ENCODE results near the gene HOMER3.

HOMER3 gene

DNA sequence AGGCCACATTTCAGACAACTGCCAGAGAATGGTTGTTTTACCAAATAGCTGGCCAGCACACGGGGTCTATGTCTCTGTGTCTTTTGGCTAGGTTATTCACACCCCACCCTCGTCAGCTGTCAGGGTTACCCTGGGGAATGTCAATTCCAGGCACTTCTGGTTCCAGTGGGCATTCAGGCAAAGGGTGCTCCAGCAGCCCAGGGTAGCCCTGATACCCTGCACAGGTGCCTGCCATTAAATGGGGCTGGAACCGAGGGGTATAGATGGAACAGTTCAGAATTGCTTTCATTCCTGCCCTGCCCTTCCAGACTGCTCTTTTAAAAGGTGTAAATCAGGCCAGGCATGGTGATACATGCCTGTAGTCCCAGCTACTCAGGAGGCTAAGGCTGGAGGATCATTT lies 43.2 kb upstream of the HOMER3 start:
- Histone ChIP-seq H3K4me3 (ENCODE audit: low read depth, low read length) (no peak overlapping the region), H3K27ac (ENCODE audit: extremely low read depth, low read depth, low read length) (no peak overlapping the region), H3K36me3 (ENCODE audit: control insufficient read depth in 2 of 2, insufficient read depth in 1 of 2, low read length in 2 of 2) (no peaks in the 10 kb centered on the region), H3K9me3 (ENCODE audit: control insufficient read depth, insufficient read depth, low read depth, low read length) (no peaks in the 10 kb centered on the region), H3K4me1 (ENCODE audit: control insufficient read depth, insufficient read depth, low read length) (no peaks in the 10 kb centered on the region)
- ChIA-PET CTCF (interaction anchor here (0.7 to 1.4 kb wide), 3 partner anchors 68 to 534 kb away, joined by 3 to 5 read pairs (median 3); no protein-coding TSS in a partner anchor), POLR2A (no interaction called here)
- no peak for TF ChIP-seq ZNF777 (tag by site-specific recombination; IDR thresholded peaks at IDR 0.05; ENCODE audit: borderline replicate concordance)
- TF ChIP-seq, protein P1, sequence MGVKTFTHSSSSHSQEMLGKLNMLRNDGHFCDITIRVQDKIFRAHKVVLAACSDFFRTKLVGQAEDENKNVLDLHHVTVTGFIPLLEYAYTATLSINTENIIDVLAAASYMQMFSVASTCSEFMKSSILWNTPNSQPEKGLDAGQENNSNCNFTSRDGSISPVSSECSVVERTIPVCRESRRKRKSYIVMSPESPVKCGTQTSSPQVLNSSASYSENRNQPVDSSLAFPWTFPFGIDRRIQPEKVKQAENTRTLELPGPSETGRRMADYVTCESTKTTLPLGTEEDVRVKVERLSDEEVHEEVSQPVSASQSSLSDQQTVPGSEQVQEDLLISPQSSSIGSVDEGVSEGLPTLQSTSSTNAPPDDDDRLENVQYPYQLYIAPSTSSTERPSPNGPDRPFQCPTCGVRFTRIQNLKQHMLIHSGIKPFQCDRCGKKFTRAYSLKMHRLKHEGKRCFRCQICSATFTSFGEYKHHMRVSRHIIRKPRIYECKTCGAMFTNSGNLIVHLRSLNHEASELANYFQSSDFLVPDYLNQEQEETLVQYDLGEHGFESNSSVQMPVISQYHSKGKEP (tag by site-specific recombination; IDR thresholded peaks at IDR 0.05), result no peak
- no peak for TF ChIP-seq ZNF114 (tag by site-specific recombination; IDR thresholded peaks at IDR 0.05)
- TF ChIP-seq ZNF140 (tag by site-specific recombination; IDR thresholded peaks at IDR 0.05), result no peak
- TF ChIP-seq, protein P2, sequence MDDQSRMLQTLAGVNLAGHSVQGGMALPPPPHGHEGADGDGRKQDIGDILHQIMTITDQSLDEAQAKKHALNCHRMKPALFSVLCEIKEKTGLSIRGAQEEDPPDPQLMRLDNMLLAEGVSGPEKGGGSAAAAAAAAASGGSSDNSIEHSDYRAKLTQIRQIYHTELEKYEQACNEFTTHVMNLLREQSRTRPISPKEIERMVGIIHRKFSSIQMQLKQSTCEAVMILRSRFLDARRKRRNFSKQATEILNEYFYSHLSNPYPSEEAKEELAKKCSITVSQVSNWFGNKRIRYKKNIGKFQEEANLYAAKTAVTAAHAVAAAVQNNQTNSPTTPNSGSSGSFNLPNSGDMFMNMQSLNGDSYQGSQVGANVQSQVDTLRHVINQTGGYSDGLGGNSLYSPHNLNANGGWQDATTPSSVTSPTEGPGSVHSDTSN (CRISPR knock-in tag; IDR thresholded peaks at IDR 0.05), result no peak
- TF ChIP-seq, protein P3, sequence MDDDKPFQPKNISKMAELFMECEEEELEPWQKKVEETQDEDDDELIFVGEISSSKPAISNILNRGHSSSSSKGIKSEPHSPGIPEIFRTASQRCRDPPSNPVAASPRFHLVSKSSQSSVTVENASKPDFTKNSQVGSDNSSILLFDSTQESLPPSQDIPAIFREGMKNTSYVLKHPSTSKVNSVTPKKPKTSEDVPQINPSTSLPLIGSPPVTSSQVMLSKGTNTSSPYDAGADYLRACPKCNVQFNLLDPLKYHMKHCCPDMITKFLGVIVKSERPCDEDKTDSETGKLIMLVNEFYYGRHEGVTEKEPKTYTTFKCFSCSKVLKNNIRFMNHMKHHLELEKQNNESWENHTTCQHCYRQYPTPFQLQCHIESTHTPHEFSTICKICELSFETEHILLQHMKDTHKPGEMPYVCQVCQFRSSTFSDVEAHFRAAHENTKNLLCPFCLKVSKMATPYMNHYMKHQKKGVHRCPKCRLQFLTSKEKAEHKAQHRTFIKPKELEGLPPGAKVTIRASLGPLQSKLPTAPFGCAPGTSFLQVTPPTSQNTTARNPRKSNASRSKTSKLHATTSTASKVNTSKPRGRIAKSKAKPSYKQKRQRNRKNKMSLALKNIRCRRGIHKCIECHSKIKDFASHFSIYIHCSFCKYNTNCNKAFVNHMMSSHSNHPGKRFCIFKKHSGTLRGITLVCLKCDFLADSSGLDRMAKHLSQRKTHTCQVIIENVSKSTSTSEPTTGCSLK (tag by site-specific recombination; IDR thresholded peaks at IDR 0.05), result no peak
- no peak for TF ChIP-seq EGR2 (tag by site-specific recombination; IDR thresholded peaks at IDR 0.05; ENCODE audit: low read depth)
- TF ChIP-seq, protein P4, sequence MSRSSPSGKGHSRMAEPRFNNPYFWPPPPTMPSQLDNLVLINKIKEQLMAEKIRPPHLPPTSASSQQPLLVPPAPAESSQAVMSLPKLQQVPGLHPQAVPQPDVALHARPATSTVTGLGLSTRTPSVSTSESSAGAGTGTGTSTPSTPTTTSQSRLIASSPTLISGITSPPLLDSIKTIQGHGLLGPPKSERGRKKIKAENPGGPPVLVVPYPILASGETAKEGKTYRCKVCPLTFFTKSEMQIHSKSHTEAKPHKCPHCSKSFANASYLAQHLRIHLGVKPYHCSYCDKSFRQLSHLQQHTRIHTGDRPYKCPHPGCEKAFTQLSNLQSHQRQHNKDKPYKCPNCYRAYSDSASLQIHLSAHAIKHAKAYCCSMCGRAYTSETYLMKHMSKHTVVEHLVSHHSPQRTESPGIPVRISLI (tag by site-specific recombination; IDR thresholded peaks at IDR 0.05), result no peak
- TF ChIP-seq, protein P5, sequence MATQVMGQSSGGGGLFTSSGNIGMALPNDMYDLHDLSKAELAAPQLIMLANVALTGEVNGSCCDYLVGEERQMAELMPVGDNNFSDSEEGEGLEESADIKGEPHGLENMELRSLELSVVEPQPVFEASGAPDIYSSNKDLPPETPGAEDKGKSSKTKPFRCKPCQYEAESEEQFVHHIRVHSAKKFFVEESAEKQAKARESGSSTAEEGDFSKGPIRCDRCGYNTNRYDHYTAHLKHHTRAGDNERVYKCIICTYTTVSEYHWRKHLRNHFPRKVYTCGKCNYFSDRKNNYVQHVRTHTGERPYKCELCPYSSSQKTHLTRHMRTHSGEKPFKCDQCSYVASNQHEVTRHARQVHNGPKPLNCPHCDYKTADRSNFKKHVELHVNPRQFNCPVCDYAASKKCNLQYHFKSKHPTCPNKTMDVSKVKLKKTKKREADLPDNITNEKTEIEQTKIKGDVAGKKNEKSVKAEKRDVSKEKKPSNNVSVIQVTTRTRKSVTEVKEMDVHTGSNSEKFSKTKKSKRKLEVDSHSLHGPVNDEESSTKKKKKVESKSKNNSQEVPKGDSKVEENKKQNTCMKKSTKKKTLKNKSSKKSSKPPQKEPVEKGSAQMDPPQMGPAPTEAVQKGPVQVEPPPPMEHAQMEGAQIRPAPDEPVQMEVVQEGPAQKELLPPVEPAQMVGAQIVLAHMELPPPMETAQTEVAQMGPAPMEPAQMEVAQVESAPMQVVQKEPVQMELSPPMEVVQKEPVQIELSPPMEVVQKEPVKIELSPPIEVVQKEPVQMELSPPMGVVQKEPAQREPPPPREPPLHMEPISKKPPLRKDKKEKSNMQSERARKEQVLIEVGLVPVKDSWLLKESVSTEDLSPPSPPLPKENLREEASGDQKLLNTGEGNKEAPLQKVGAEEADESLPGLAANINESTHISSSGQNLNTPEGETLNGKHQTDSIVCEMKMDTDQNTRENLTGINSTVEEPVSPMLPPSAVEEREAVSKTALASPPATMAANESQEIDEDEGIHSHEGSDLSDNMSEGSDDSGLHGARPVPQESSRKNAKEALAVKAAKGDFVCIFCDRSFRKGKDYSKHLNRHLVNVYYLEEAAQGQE (tag by site-specific recombination; IDR thresholded peaks at IDR 0.05), result no peak
- TF ChIP-seq, protein P6, sequence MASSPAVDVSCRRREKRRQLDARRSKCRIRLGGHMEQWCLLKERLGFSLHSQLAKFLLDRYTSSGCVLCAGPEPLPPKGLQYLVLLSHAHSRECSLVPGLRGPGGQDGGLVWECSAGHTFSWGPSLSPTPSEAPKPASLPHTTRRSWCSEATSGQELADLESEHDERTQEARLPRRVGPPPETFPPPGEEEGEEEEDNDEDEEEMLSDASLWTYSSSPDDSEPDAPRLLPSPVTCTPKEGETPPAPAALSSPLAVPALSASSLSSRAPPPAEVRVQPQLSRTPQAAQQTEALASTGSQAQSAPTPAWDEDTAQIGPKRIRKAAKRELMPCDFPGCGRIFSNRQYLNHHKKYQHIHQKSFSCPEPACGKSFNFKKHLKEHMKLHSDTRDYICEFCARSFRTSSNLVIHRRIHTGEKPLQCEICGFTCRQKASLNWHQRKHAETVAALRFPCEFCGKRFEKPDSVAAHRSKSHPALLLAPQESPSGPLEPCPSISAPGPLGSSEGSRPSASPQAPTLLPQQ (tag by site-specific recombination; IDR thresholded peaks at IDR 0.05), result no peak
- no peak for TF ChIP-seq MEIS1 (CRISPR knock-in tag; IDR thresholded peaks at IDR 0.05; ENCODE audit: borderline replicate concordance)
- TF ChIP-seq ZNF707 (tag by site-specific recombination; IDR thresholded peaks at IDR 0.05), result no peak
- TF ChIP-seq ZNF596 (tag by site-specific recombination; IDR thresholded peaks at IDR 0.05), result no peak
- TF ChIP-seq SALL2 (tag by site-specific recombination; IDR thresholded peaks at IDR 0.05; ENCODE audit: borderline replicate concordance), result no peak

Data from HEK293 (cell line).